Kidney (tissue), 14 donors: ENCODE data around the gene ATP1A2. TPM values are rescaled to one million over a fixed set of nuclear protein-coding genes. Genes with fewer than 3 reads are reported as not detected.

ENCODE experiments used
- DNase-seq, 5 donors: peaks; one replicate each; pipeline ENCODE4 v3.0.0-alpha.2; 2013 to 2020
- FAIRE-seq: peaks from 2 replicates; lab custom pipeline; 2012; peaks lifted over from hg19 to GRCh38; lab: Jason Lieb, UNC
- H3K27ac ChIP-seq, 2 donors: one replicate each; pipeline ENCODE4 v1.7.0; 2013; ENCODE audit warnings: low read depth in 2 of 2, low read length in 2 of 2, inconsistent platforms in 1 of 2
- H3K27me3 ChIP-seq: one replicate; pipeline ENCODE4 v1.7.1; 2013; ENCODE audit warnings: low read length, inconsistent platforms; ENCODE audit not compliant: control insufficient read depth, insufficient read depth
- H3K36me3 ChIP-seq, 3 donors: one replicate each; pipeline versions ENCODE4 v1.7.0 to v1.7.1; 2013; ENCODE audit warnings: low read length in 3 of 3, control low read depth in 1 of 3, inconsistent platforms in 1 of 3; ENCODE audit not compliant: insufficient read depth in 3 of 3, control insufficient read depth in 2 of 3
- H3K4me1 ChIP-seq, 3 donors: one replicate each; pipeline versions ENCODE4 v1.7.0 to v1.7.1; 2013; ENCODE audit warnings: low read length in 3 of 3, inconsistent platforms in 1 of 3, low read depth in 1 of 3; ENCODE audit not compliant: control insufficient read depth in 2 of 3, insufficient read depth in 2 of 3
- H3K4me3 ChIP-seq, 3 donors: one replicate each; pipeline versions ENCODE4 v1.7.0 to v1.8.1; 2013; ENCODE audit warnings: low read length in 3 of 3, control low read depth in 1 of 3, inconsistent platforms in 1 of 3
- H3K9ac ChIP-seq, 3 donors: one replicate each; pipeline versions ENCODE4 v1.7.0 to v1.7.1; 2013; ENCODE audit warnings: low read length in 3 of 3, control low read depth in 1 of 3, inconsistent platforms in 1 of 3
- H3K9me3 ChIP-seq, 3 donors: one replicate each; pipeline versions ENCODE4 v1.7.0 to v1.7.1; 2013; ENCODE audit warnings: low read length in 3 of 3, control low read depth in 1 of 3, inconsistent platforms in 1 of 3; ENCODE audit not compliant: control insufficient read depth in 2 of 3, insufficient read depth in 1 of 3
- CTCF ChIP-seq: IDR thresholded peaks from 3 replicates; pipeline ENCODE4 v1.5.1; 2012; ENCODE audit warnings: mild to moderate bottlenecking, moderate library complexity, borderline replicate concordance; ENCODE audit not compliant: insufficient read depth; ENCODE audit errors: extremely low read depth
- intact Hi-C: fragments of 100-400 bp; cut with DNase I; formaldehyde crosslinking; loops from one replicate; pipeline ENCODE4 v1.11.1; 2022
- polyA plus RNA-seq: library from polyadenylated mRNA; stranded (reverse); fragments of 350-450 nt; fragmentation: Illumina TruSeq; extraction: RNeasy Lipid Tissue Mini Kit (QIAGEN cat#74804); gene quantifications from one replicate; pipeline ENCODE4 v1.2.3, GENCODE V29; 2014; ENCODE audit warnings: low read depth, low replicate concordance; ENCODE audit not compliant: insufficient read depth
- total RNA-seq: library from RNA; stranded (reverse); fragmentation: NEBNext Ultra II Directional; extraction: Animal tissue kit (Norgen Biotek cat#: 25700); gene quantifications from one replicate; pipeline ENCODE4 v1.2.1, GENCODE V29; 2021
- donor health status: control.
- donor health status: control.
- donor health status: control.
- donor health status: control.
- donor health status: control.
- donor health status: DM: yes; HTN: yes; CAD: no.
- donor health status: Normal renal cell carcinoma (clear cell type).

Gene ATP1A2
- total and polyA plus RNA-seq, 2 donors from 2014 or later = 4.1 to 5.5 TPM

GRCh38 chr1:160093624-160094290 lies 21.8 kb upstream of the ATP1A2 start:
- TF ChIP-seq CTCF = no peak
- peak in 3 of 5 donors; percentile 16 to 49 (median 40) for DNase-seq
- Histone ChIP-seq H3K27me3 (no peaks in the 10 kb centered on the region), H3K9me3 (no peaks in the 10 kb centered on the region), H3K9ac (no peak overlapping the region), H3K4me1 (peaks cover 0 to 24% (median 15%) of the 10 kb centered on the region in 3 donors), H3K36me3 (peaks cover 0 to 15% (median 3%) of the 10 kb centered on the region in 3 donors), H3K4me3 (no peak overlapping the region), H3K27ac (no peak overlapping the region)
- no peak for FAIRE-seq
- intact Hi-C loops = no loop called here

GRCh38 chr1:160094291-160094625 lies 21.3 kb upstream of the ATP1A2 start:
- FAIRE-seq (no peak), DNase-seq (no peak)
- no peak overlapping the region for H3K27ac ChIP-seq
- intact Hi-C loops = no loop called here
- peaks cover 0 to 24% (median 15%) of the 10 kb centered on the region in 3 donors for H3K4me1 ChIP-seq
- H3K9me3 ChIP-seq = no peaks in the 10 kb centered on the region
- no peak overlapping the region for H3K4me3 ChIP-seq
- H3K36me3 ChIP-seq = peaks cover 0 to 10% (median 3%) of the 10 kb centered on the region in 3 donors
- H3K27me3 ChIP-seq = no peaks in the 10 kb centered on the region
- TF ChIP-seq CTCF = no peak
- no peak overlapping the region for H3K9ac ChIP-seq

- intact Hi-C loops = no loop called here
- Histone ChIP-seq H3K4me3 (no peak overlapping the region), H3K27ac (no peak overlapping the region), H3K9ac (no peak overlapping the region), H3K4me1 (peaks cover 0 to 24% (median 15%) of the 10 kb centered on the region in 3 donors), H3K27me3 (no peaks in the 10 kb centered on the region), H3K9me3 (no peaks in the 10 kb centered on the region), H3K36me3 (peaks cover 0 to 10% (median 3%) of the 10 kb centered on the region in 3 donors)
- FAIRE-seq (no peak), DNase-seq (peak in 2 of 5 donors; percentile 43 to 62)
- no peak for TF ChIP-seq CTCF
These were observed 20.8 kb upstream of the ATP1A2 start for GRCh38 chr1:160094806-160095205.
